ENCODE measurements around the gene MCHR1.
"Not testable (repeated sequence)": the region's sequence is repeated elsewhere in the genome, so short reads cannot be mapped to it uniquely, and the experiment has no call there.

MCHR1 gene

GRCh38 chr22:40666151-40666848, 13.0 kb upstream of the MCHR1 start:
- no peak for ATAC-seq (replicated peaks; ENCODE audit: extremely low read depth, poor library complexity, severe bottlenecking)
- H3K27me3 Mint-ChIP-seq, result no peaks in the 10 kb centered on the region
- peaks cover 7% of the 10 kb centered on the region for H3K4me1 Mint-ChIP-seq
- no peak for DNase-seq (ENCODE audit: low spot score in 2 of 2)
- H3K4me3 Mint-ChIP-seq, result no peak overlapping the region
- H3K27ac Mint-ChIP-seq (ENCODE audit: low read depth), result no peak overlapping the region
- H3K36me3 Mint-ChIP-seq (ENCODE audit: insufficient read depth), result peaks cover 5% of the 10 kb centered on the region
- H3K9me3 Mint-ChIP-seq, result no peaks in the 10 kb centered on the region

- Mint-ChIP-seq H3K9me3 (no peaks in the 10 kb centered on the region), H3K4me1 (peaks cover 7% of the 10 kb centered on the region), H3K27me3 (no peaks in the 10 kb centered on the region), H3K4me3 (no peak overlapping the region), H3K36me3 (ENCODE audit: insufficient read depth) (peaks cover 5% of the 10 kb centered on the region), H3K27ac (ENCODE audit: low read depth) (no peak overlapping the region)
- ATAC-seq (replicated peaks; ENCODE audit: extremely low read depth, poor library complexity, severe bottlenecking), result no peak
- DNase-seq (ENCODE audit: low spot score in 2 of 2), result no peak
Observed at GRCh38 chr22:40668611-40669411, 10.5 kb upstream of the MCHR1 start.

- ATAC-seq (replicated peaks; ENCODE audit: extremely low read depth, poor library complexity, severe bottlenecking) (no peak), DNase-seq (ENCODE audit: low spot score in 2 of 2) (no peak)
- Mint-ChIP-seq H3K27ac (ENCODE audit: low read depth) (no peak overlapping the region), H3K27me3 (no peaks in the 10 kb centered on the region), H3K36me3 (ENCODE audit: insufficient read depth) (peaks cover 5% of the 10 kb centered on the region), H3K9me3 (no peaks in the 10 kb centered on the region), H3K4me1 (peaks cover 7% of the 10 kb centered on the region), H3K4me3 (no peak overlapping the region)
Observed at GRCh38 chr22:40670058-40670457, 9.2 kb upstream of the MCHR1 start.

- Mint-ChIP-seq H3K36me3 (ENCODE audit: insufficient read depth) (peaks cover 5% of the 10 kb centered on the region), H3K4me3 (no peak overlapping the region), H3K27me3 (no peaks in the 10 kb centered on the region), H3K27ac (ENCODE audit: low read depth) (no peak overlapping the region), H3K4me1 (peaks cover 7% of the 10 kb centered on the region), H3K9me3 (no peaks in the 10 kb centered on the region)
- ATAC-seq (replicated peaks; ENCODE audit: extremely low read depth, poor library complexity, severe bottlenecking), result no peak
- no peak for DNase-seq (ENCODE audit: low spot score in 2 of 2)
Observed at GRCh38 chr22:40671369-40671768, 7.9 kb upstream of the MCHR1 start.

GRCh38 chr22:40671796-40672360, 7.4 kb upstream of the MCHR1 start:
- peaks cover 5% of the 10 kb centered on the region for H3K36me3 Mint-ChIP-seq (ENCODE audit: insufficient read depth)
- no peak for DNase-seq (ENCODE audit: low spot score in 2 of 2)
- H3K27me3 Mint-ChIP-seq, result no peaks in the 10 kb centered on the region
- H3K27ac Mint-ChIP-seq (ENCODE audit: low read depth), result no peak overlapping the region
- peaks cover 7% of the 10 kb centered on the region for H3K4me1 Mint-ChIP-seq
- no peak for ATAC-seq (replicated peaks; ENCODE audit: extremely low read depth, poor library complexity, severe bottlenecking)
- no peaks in the 10 kb centered on the region for H3K9me3 Mint-ChIP-seq
- H3K4me3 Mint-ChIP-seq, result no peak overlapping the region

- no peak overlapping the region for H3K27ac Mint-ChIP-seq (ENCODE audit: low read depth)
- peaks cover 7% of the 10 kb centered on the region for H3K4me1 Mint-ChIP-seq
- H3K36me3 Mint-ChIP-seq (ENCODE audit: insufficient read depth), result peaks cover 2% of the 10 kb centered on the region
- H3K9me3 Mint-ChIP-seq, result no peaks in the 10 kb centered on the region
- no peak overlapping the region for H3K4me3 Mint-ChIP-seq
- ATAC-seq (replicated peaks; ENCODE audit: extremely low read depth, poor library complexity, severe bottlenecking) (no peak), DNase-seq (ENCODE audit: low spot score in 2 of 2) (no peak)
- no peaks in the 10 kb centered on the region for H3K27me3 Mint-ChIP-seq
Observed at GRCh38 chr22:40673017-40673416, 6.3 kb upstream of the MCHR1 start.

GRCh38 chr22:40674274-40674673, 5.0 kb upstream of the MCHR1 start:
- H3K4me1 Mint-ChIP-seq, result no peaks in the 10 kb centered on the region
- no peak overlapping the region for H3K4me3 Mint-ChIP-seq
- ATAC-seq (replicated peaks; ENCODE audit: extremely low read depth, poor library complexity, severe bottlenecking) (no peak), DNase-seq (ENCODE audit: low spot score in 2 of 2) (no peak)
- peaks cover 2% of the 10 kb centered on the region for H3K36me3 Mint-ChIP-seq (ENCODE audit: insufficient read depth)
- peaks cover 6% of the 10 kb centered on the region for H3K27me3 Mint-ChIP-seq
- H3K9me3 Mint-ChIP-seq, result no peaks in the 10 kb centered on the region
- H3K27ac Mint-ChIP-seq (ENCODE audit: low read depth), result no peak overlapping the region

- H3K4me1 Mint-ChIP-seq; H3K36me3 Mint-ChIP-seq (ENCODE audit: insufficient read depth); H3K9me3 Mint-ChIP-seq; DNase-seq (ENCODE audit: low spot score in 2 of 2); ATAC-seq (replicated peaks; ENCODE audit: extremely low read depth, poor library complexity, severe bottlenecking); H3K4me3 Mint-ChIP-seq; H3K27ac Mint-ChIP-seq (ENCODE audit: low read depth): not testable (repeated sequence)
- peaks cover 24% of the 10 kb centered on the region for H3K27me3 Mint-ChIP-seq
Observed at GRCh38 chr22:40676166-40676565, 3.1 kb upstream of the MCHR1 start.

GRCh38 chr22:40676644-40677043, 2.6 kb upstream of the MCHR1 start:
- H3K27me3 Mint-ChIP-seq, result peaks cover 28% of the 10 kb centered on the region
- no peaks in the 10 kb centered on the region for H3K9me3 Mint-ChIP-seq
- H3K36me3 Mint-ChIP-seq (ENCODE audit: insufficient read depth), result no peaks in the 10 kb centered on the region
- H3K27ac Mint-ChIP-seq (ENCODE audit: low read depth), result no peak overlapping the region
- DNase-seq (ENCODE audit: low spot score in 2 of 2), result no peak
- H3K4me1 Mint-ChIP-seq, result no peaks in the 10 kb centered on the region
- no peak overlapping the region for H3K4me3 Mint-ChIP-seq
- no peak for ATAC-seq (replicated peaks; ENCODE audit: extremely low read depth, poor library complexity, severe bottlenecking)

GRCh38 chr22:40678493-40679248, 613 bp upstream of the MCHR1 start:
- H3K36me3 Mint-ChIP-seq (ENCODE audit: insufficient read depth), result no peaks in the 10 kb centered on the region
- H3K27ac Mint-ChIP-seq (ENCODE audit: low read depth), result no peak overlapping the region
- H3K4me3 Mint-ChIP-seq, result no peak overlapping the region
- no peaks in the 10 kb centered on the region for H3K9me3 Mint-ChIP-seq
- peaks cover 31% of the 10 kb centered on the region for H3K27me3 Mint-ChIP-seq
- peaks cover 7% of the 10 kb centered on the region for H3K4me1 Mint-ChIP-seq
- ATAC-seq (replicated peaks; ENCODE audit: extremely low read depth, poor library complexity, severe bottlenecking) (no peak), DNase-seq (ENCODE audit: low spot score in 2 of 2) (no peak)

GRCh38 chr22:40679964-40680818, 907 bp downstream of the MCHR1 start:
- H3K9me3 Mint-ChIP-seq, result no peaks in the 10 kb centered on the region
- H3K27ac Mint-ChIP-seq (ENCODE audit: low read depth), result no peak overlapping the region
- ATAC-seq (replicated peaks; ENCODE audit: extremely low read depth, poor library complexity, severe bottlenecking), result no peak
- H3K4me1 Mint-ChIP-seq, result peaks cover 12% of the 10 kb centered on the region
- peaks cover 31% of the 10 kb centered on the region for H3K27me3 Mint-ChIP-seq
- no peak for DNase-seq (ENCODE audit: low spot score in 2 of 2)
- no peak overlapping the region for H3K4me3 Mint-ChIP-seq
- H3K36me3 Mint-ChIP-seq (ENCODE audit: insufficient read depth), result peaks cover 2% of the 10 kb centered on the region

GRCh38 chr22:40680819-40681183, 1.5 kb downstream of the MCHR1 start:
- DNase-seq (ENCODE audit: low spot score in 2 of 2) (no peak), ATAC-seq (replicated peaks; ENCODE audit: extremely low read depth, poor library complexity, severe bottlenecking) (no peak)
- Mint-ChIP-seq H3K27ac (ENCODE audit: low read depth) (no peak overlapping the region), H3K9me3 (no peaks in the 10 kb centered on the region), H3K4me3 (no peak overlapping the region), H3K4me1 (peaks cover 12% of the 10 kb centered on the region), H3K27me3 (peaks cover 31% of the 10 kb centered on the region), H3K36me3 (ENCODE audit: insufficient read depth) (peaks cover 4% of the 10 kb centered on the region)

Data from central memory CD8-positive, alpha-beta T cell (primary cell).